HEK293T (cell line): Measurements from ENCODE around the gene FLRT3.

ENCODE experiments used
- CTCF ChIA-PET: fragments of 350-600 bp; formaldehyde crosslinking; extraction: SDS; loops from one replicate; lab custom pipeline; 2021; ENCODE audit warnings: antibody characterized with exemption, inconsistent platforms; lab: Yijun Ruan, JAX
- POLR2A ChIA-PET: fragments of 350-600 bp; formaldehyde crosslinking; extraction: SDS; loops from one replicate; lab custom pipeline; 2020; ENCODE audit warnings: antibody characterized with exemption, inconsistent platforms; lab: Yijun Ruan, JAX
- DNase-seq: peaks from one replicate; pipeline ENCODE4 v3.0.0; 2012; ENCODE audit warnings: mixed read lengths; ENCODE audit errors: extremely low spot score
- ARNT ChIP-seq: fragments of 450-650 bp; IDR thresholded peaks from 2 replicates; pipeline ENCODE4 v1.6.1; 2017; ENCODE audit warnings: mild to moderate bottlenecking
- BHLHE40 ChIP-seq: fragments of 450-650 bp; IDR thresholded peaks from 2 replicates; pipeline ENCODE4 v1.6.1; 2016; ENCODE audit warnings: mild to moderate bottlenecking, moderate library complexity, borderline replicate concordance
- CTBP1 ChIP-seq: fragments of 450-650 bp; IDR thresholded peaks from 2 replicates; pipeline ENCODE4 v1.6.1; 2016; ENCODE audit warnings: borderline replicate concordance
- ELF4 ChIP-seq: fragments of 450-650 bp; IDR thresholded peaks from 2 replicates; pipeline ENCODE4 v1.6.1; 2017; ENCODE audit warnings: antibody characterized with exemption
- FOXA1 ChIP-seq: fragments of 450-650 bp; IDR thresholded peaks from 2 replicates; pipeline ENCODE4 v1.6.1; 2016; ENCODE audit warnings: mild to moderate bottlenecking
- FOXK2 ChIP-seq: fragments of 450-650 bp; IDR thresholded peaks from 2 replicates; pipeline ENCODE4 v1.6.1; 2016; ENCODE audit warnings: mild to moderate bottlenecking
- FOXM1 ChIP-seq: fragments of 450-650 bp; IDR thresholded peaks from 2 replicates; pipeline ENCODE4 v1.6.1; 2017; ENCODE audit warnings: mild to moderate bottlenecking, borderline replicate concordance
- HDGF ChIP-seq: fragments of 450-650 bp; IDR thresholded peaks from 2 replicates; pipeline ENCODE4 v1.6.1; 2017; ENCODE audit warnings: antibody characterized with exemption, borderline replicate concordance
- L3MBTL2 ChIP-seq: fragments of 450-650 bp; conservative IDR thresholded peaks from 2 replicates; pipeline ENCODE4 v1.6.1; 2016; ENCODE audit warnings: mild to moderate bottlenecking
- LEF1 ChIP-seq: fragments of 450-650 bp; IDR thresholded peaks from 2 replicates; pipeline ENCODE4 v1.6.1; 2017; ENCODE audit warnings: mild to moderate bottlenecking, borderline replicate concordance
- NFRKB ChIP-seq: fragments of 450-650 bp; IDR thresholded peaks from 2 replicates; pipeline ENCODE4 v1.6.1; 2016; ENCODE audit warnings: mild to moderate bottlenecking, moderate library complexity
- SP1 ChIP-seq: fragments of 450-650 bp; IDR thresholded peaks from 2 replicates; pipeline ENCODE4 v1.6.1; 2017
- SUZ12 ChIP-seq: fragments of 450-650 bp; IDR thresholded peaks from 2 replicates; pipeline ENCODE4 v1.6.1; 2016; ENCODE audit warnings: mild to moderate bottlenecking
- TARDBP ChIP-seq: fragments of 450-650 bp; IDR thresholded peaks from 2 replicates; pipeline ENCODE4 v1.6.1; 2016
- ZNF384 ChIP-seq: fragments of 450-650 bp; IDR thresholded peaks from 2 replicates; pipeline ENCODE4 v1.6.1; 2016
- TF ChIP-seq, protein P1 (sequence below): fragments of 450-650 bp; IDR thresholded peaks from 2 replicates; pipeline ENCODE4 v1.6.1; 2016

The FLRT3 gene

DNA sequence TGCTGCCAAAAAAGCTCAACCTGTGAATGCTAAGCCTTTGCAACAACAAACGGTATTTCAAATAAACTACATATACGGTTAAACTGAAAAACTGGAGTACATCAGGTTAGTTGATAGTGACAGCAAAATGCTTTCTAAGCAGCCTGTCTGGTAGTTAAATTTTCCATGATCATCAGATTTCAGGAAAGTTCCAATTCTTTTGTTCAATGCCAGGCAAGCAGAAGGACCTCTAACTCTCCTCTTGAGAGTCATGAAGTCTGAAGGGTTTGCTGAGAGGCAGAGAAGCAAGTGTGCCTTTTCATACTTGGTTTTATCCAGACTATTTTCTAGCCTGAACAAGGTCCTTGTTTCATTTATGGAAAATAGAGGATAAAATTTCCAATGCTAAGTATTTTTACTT lies 4.5 kb downstream of the FLRT3 start:
- CTCF ChIA-PET, result no interaction called here

DNA sequence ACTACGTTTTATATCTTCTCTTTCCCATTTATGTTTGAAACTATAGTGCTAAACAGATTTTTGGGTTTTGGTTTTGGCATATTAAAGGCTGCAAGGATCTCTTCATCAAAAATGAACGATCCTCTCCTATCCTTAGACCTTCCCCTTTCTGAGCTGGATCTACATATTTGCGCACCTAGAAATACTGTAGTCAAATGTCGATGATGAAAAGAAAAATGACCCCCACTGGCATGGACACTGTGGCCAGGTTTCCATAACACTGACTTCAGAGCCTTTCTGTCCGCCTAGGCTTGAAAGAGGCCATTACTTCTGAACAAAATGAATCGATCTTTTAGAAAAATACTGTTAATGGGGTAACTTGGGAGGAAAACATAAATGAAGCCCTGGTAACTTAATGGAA lies 5.8 kb downstream of the FLRT3 start:
- no peak for DNase-seq
- CTCF ChIA-PET, result no interaction called here
- TF ChIP-seq SP1 (no peak), ZNF384 (no peak), FOXM1 (no peak)
- POLR2A ChIA-PET, result no interaction called here

More for the DNA sequence above, 4.5 kb downstream of the FLRT3 start:
- POLR2A ChIA-PET, result no interaction called here
- no peak for DNase-seq
- TF ChIP-seq FOXA1 (no peak), SUZ12 (no peak), HDGF (no peak), ELF4 (no peak), ARNT (no peak), LEF1 (no peak), L3MBTL2 (no peak), TARDBP (no peak), NFRKB (no peak), FOXK2 (no peak)
- TF ChIP-seq, protein P1, sequence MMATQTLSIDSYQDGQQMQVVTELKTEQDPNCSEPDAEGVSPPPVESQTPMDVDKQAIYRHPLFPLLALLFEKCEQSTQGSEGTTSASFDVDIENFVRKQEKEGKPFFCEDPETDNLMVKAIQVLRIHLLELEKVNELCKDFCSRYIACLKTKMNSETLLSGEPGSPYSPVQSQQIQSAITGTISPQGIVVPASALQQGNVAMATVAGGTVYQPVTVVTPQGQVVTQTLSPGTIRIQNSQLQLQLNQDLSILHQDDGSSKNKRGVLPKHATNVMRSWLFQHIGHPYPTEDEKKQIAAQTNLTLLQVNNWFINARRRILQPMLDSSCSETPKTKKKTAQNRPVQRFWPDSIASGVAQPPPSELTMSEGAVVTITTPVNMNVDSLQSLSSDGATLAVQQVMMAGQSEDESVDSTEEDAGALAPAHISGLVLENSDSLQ, result no peak

DNA sequence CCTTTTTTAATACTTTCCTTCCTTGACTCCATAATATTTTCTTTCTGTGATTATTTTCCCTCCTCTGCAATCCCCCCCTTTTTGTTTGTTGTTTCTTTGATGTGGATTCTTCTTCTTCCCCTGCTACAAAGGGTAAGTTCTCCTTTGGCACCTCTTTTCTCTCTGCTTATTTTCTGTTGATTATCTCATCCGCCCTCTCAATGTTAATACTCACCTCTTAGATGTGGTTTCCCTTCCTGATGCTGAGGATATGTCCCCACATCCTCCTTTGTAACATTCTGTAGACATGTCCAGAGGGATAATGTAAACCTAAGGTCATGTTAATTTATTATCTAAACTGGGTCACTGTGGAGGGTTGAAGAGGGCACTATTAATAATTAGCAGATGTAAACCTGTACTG lies 17.7 kb downstream of the FLRT3 start:
- POLR2A ChIA-PET, result no interaction called here
- DNase-seq, result no peak
- CTCF ChIA-PET, result no interaction called here
- no peak for TF ChIP-seq LEF1
- no peak for TF ChIP-seq L3MBTL2
- no peak for TF ChIP-seq FOXK2
- no peak for TF ChIP-seq SP1
- TF ChIP-seq, protein P1, result no peak
- TF ChIP-seq BHLHE40, result no peak
- no peak for TF ChIP-seq FOXM1
- no peak for TF ChIP-seq ZNF384
- no peak for TF ChIP-seq CTBP1
- TF ChIP-seq SUZ12, result no peak
- TF ChIP-seq TARDBP, result no peak
- TF ChIP-seq HDGF, result no peak
- no peak for TF ChIP-seq ELF4
- no peak for TF ChIP-seq FOXA1
- no peak for TF ChIP-seq NFRKB
- TF ChIP-seq ARNT, result no peak

DNA sequence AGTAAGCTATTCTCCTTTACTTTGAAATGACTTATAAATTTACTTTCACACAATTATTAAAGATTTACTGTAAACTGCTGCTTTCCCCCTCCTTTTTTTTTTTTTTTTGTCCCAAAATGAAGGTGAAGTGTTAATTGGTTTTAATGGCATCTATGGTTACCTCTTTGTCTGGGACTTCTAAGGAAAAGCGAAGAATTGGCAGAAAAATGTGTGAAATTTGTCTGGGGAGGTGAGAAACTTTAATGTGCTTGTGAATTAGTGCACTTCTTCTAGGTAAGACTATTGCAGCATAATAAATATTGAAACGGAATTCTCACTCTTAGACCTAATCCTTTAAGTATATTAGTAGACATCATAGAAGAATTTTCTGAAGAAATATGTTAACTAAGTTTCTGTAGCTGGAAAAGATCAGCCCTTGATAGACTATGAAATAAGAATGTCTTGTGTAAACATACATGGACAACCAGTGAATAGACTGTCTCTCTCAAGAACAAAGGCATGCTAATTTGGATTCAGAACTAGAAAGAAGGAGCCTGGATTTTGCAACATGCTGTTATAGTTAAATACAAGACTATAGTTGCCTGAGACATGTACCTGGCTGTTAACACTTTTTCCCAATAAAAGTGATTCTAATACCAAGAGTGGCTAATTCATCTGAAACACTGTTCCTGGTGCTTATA lies 23.9 kb downstream of the FLRT3 start:
- TF ChIP-seq, protein P1, result no peak
- TF ChIP-seq LEF1 (no peak), SP1 (no peak), L3MBTL2 (no peak), FOXM1 (no peak), TARDBP (no peak), FOXA1 (no peak), HDGF (no peak), CTBP1 (no peak), ELF4 (no peak), ZNF384 (no peak), ARNT (no peak)
- DNase-seq, result no peak
- ChIA-PET CTCF (no interaction called here), POLR2A (no interaction called here)

DNA sequence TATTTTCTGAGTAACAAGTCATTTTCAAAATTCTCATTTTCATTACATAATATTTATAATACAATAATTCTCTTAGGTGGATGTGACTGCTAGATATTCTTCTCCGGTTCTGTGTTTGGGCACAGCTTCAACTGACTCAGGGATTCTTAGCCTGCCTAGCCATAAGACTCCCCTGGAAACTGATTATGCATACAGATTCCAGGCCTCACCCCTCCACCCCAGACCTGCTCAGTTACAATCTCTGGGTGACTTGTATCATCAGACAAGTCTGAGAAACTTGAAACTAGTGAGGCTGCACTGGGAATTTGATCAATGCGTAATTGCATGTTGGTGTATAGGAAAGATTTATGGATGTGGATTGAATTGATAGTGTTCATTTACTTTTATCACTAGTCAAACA lies 25.4 kb downstream of the FLRT3 start:
- ChIA-PET CTCF (no interaction called here), POLR2A (no interaction called here)
- TF ChIP-seq FOXM1 (no peak), BHLHE40 (no peak), LEF1 (no peak), ZNF384 (no peak), SUZ12 (no peak)
- DNase-seq, result no peak

DNA sequence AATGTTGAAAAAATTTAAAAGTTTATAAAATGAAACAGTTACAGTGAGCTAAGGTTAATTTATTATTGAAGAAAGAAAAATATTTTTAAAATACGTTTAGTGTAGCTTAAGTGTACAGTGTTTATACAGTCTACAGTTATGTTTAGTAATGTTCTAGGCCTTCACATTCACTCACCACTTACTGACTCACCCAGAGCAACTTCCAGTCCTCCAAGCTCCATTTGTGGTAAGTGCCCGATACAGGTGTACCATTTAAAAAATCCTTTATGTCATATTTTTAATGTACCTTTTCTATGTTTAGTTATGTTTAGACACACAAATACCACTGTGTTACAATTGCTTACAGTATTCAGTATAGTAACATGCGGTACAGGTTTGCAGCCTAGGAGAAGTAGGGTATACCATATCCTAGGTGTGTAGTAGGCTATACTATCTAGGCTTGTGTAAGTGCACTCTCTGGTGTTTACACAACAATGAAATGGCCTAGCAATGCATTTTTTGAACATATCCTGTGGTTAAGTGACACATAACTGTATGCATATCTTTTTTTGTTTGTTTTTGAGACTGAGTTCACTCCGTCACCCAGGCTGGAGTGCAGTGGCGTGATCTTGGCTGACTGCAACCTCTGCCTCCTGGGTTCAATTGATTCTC lies 26.3 kb downstream of the FLRT3 start:
- DNase-seq, result no peak
- ChIA-PET POLR2A (no interaction called here), CTCF (no interaction called here)
- TF ChIP-seq, protein P1, result no peak
- TF ChIP-seq L3MBTL2 (no peak), ELF4 (no peak), ZNF384 (no peak), FOXK2 (no peak)
